Natural killer cell treated with Interleukin-12 subunit alpha and Interleukin-12 subunit beta and Interleukin-15 and Interleukin-18, amount 100 ng/mL, for 72 hours (primary cell): ENCODE measurements around the gene GMPPA. TPM values are rescaled to one million over a fixed set of nuclear protein-coding genes. Genes with fewer than 3 reads are reported as not detected.

ENCODE experiments used
- ATAC-seq, 2 donors: fragments of 150-1000 bp; cut with Tn5 transposase in 1 of 2; sonication (Bioruptor Pico), chemical (Tn5 transposase) in 1 of 2; 2 replicates each; pipeline ENCODE4 v1.10.0; 2021
- DNase-seq: peaks from one replicate; pipeline ENCODE4 v3.0.0; 2022; ENCODE audit warnings: low spot score
- H3K27ac Mint-ChIP-seq, 2 donors: 1 replicate in 1 of 2; 2 replicates in 1 of 2; pipeline ENCODE4 v1.8.0; 2022; ENCODE audit warnings: mixed read lengths in 2 of 2, mild to moderate bottlenecking in 1 of 2, moderate library complexity in 1 of 2
- H3K27me3 Mint-ChIP-seq, 2 donors: 1 replicate in 1 of 2; 2 replicates in 1 of 2; pipeline ENCODE4 v1.8.0; 2022; ENCODE audit warnings: mixed read lengths in 2 of 2
- H3K36me3 Mint-ChIP-seq: one replicate; pipeline ENCODE4 v1.8.0; 2022; ENCODE audit warnings: mixed read lengths
- H3K4me1 Mint-ChIP-seq, 2 donors: 1 replicate in 1 of 2; 2 replicates in 1 of 2; pipeline ENCODE4 v1.8.0; 2022; ENCODE audit warnings: low read depth in 2 of 2, mixed read lengths in 2 of 2, mild to moderate bottlenecking in 1 of 2
- H3K4me3 Mint-ChIP-seq: one replicate; pipeline ENCODE4 v1.8.0; 2022; ENCODE audit warnings: mixed read lengths
- H3K9me3 Mint-ChIP-seq: 2 replicates; pipeline ENCODE4 v1.8.0; 2022; ENCODE audit warnings: mixed read lengths
- total RNA-seq, 2 donors: library from RNA; stranded (reverse); gene quantifications; one replicate each; pipeline ENCODE4 v1.2.3, GENCODE V29; 2022

The GMPPA gene
- 10 to 100 TPM; 55.5 to 67.1 TPM for total RNA-seq

DNA sequence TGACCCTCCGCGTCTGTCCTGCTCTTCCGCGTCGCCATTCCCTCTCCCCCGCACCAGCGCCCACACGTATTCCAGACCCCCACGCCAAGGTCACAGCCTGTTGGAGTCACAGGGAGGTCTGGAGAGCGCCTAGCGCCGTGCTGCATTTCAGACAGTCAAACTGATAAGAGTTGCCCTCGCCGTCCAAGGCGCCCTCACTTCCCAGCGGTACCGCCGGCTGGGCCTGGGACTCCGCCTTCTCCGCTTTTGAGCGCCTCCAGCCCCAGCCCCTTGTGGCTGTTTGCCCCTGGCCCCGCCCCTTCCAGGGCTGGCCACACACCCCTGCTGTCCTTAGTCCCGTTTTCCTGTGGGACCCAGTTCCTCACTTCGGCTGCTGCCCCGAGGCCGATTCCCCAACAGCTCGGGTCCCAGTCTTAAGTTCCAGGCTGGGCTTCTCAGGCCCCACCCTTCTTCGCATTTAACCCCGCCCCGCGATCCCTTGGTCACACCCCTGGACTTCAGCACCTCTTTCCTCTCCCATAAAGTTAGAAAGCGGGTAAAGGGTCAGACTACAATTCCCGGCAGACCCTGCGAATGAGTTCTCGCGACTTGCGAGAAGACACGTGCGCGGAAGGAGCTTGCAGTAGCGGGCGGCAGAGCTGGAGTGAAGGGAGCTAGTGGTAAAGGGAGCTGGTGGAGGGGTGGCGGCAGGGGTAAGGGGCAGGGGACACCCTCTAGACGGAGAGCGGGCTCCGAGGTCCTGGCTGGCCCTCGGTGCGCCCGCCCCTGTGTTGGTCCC lies at the start of gene GMPPA:
Gene GMPPA, plus strand, starts transcription at position 612 of the 778 bp plus-strand sequence. CDS start 1,085 bp downstream, outside the sequence.
- DNase-seq, result peak; percentile 94
- Mint-ChIP-seq H3K9me3 (no peaks in the 10 kb centered on the region), H3K36me3 (no peaks in the 10 kb centered on the region), H3K4me1 (peaks cover 26 to 33% of the 10 kb centered on the region in 2 donors), H3K27ac (peak within 1 kb of the TSS; percentile 74 to 87), H3K4me3 (peak within 1 kb of the TSS; percentile 94), H3K27me3 (peaks cover 0 to 15% of the 10 kb centered on the region in 2 donors)
- ATAC-seq, result peak; percentile 92 to 95

GRCh38 chr2:219449609-219450008 lies 49.1 kb upstream of the GMPPA start:
- Mint-ChIP-seq H3K4me1 (no peaks in the 10 kb centered on the region), H3K9me3 (no peaks in the 10 kb centered on the region), H3K27me3 (peaks cover 17 to 25% of the 10 kb centered on the region in 2 donors)

GRCh38 chr2:219451661-219452360 lies 46.9 kb upstream of the GMPPA start:
- Mint-ChIP-seq H3K4me3 (no peak overlapping the region), H3K27me3 (peaks cover 14 to 17% of the 10 kb centered on the region in 2 donors), H3K4me1 (no peaks in the 10 kb centered on the region), H3K9me3 (no peaks in the 10 kb centered on the region), H3K27ac (no peak overlapping the region), H3K36me3 (no peaks in the 10 kb centered on the region)
- no peak for ATAC-seq
- DNase-seq, result no peak

More at GRCh38 chr2:219449609-219450008, 49.1 kb upstream of the GMPPA start:
- Mint-ChIP-seq H3K4me3 (no peak overlapping the region), H3K36me3 (no peaks in the 10 kb centered on the region), H3K27ac (no peak overlapping the region)
- no peak for DNase-seq
- no peak for ATAC-seq

- no peaks in the 10 kb centered on the region for H3K4me1 Mint-ChIP-seq
- H3K36me3 Mint-ChIP-seq, result no peaks in the 10 kb centered on the region
- no peaks in the 10 kb centered on the region for H3K9me3 Mint-ChIP-seq
- H3K27ac Mint-ChIP-seq, result no peak overlapping the region
- H3K27me3 Mint-ChIP-seq, result peaks cover 14 to 17% of the 10 kb centered on the region in 2 donors
- ATAC-seq, result no peak
- DNase-seq, result no peak
- H3K4me3 Mint-ChIP-seq, result no peak overlapping the region
Observed at GRCh38 chr2:219452361-219453317, 46.1 kb upstream of the GMPPA start.

GRCh38 chr2:219453671-219454590 lies 44.8 kb upstream of the GMPPA start:
- no peak for ATAC-seq
- H3K4me1 Mint-ChIP-seq, result no peaks in the 10 kb centered on the region
- no peaks in the 10 kb centered on the region for H3K9me3 Mint-ChIP-seq
- no peak overlapping the region for H3K4me3 Mint-ChIP-seq
- peaks cover 16 to 22% of the 10 kb centered on the region in 2 donors for H3K27me3 Mint-ChIP-seq
- H3K27ac Mint-ChIP-seq, result no peak overlapping the region
- no peak for DNase-seq
- H3K36me3 Mint-ChIP-seq, result no peaks in the 10 kb centered on the region

- Mint-ChIP-seq H3K27ac (no peak overlapping the region), H3K36me3 (no peaks in the 10 kb centered on the region), H3K4me1 (no peaks in the 10 kb centered on the region), H3K9me3 (no peaks in the 10 kb centered on the region), H3K4me3 (no peak overlapping the region), H3K27me3 (peaks cover 6 to 9% of the 10 kb centered on the region in 2 donors)
- DNase-seq (no peak), ATAC-seq (no peak)
Observed at GRCh38 chr2:219455581-219455980, 43.1 kb upstream of the GMPPA start.

DNA sequence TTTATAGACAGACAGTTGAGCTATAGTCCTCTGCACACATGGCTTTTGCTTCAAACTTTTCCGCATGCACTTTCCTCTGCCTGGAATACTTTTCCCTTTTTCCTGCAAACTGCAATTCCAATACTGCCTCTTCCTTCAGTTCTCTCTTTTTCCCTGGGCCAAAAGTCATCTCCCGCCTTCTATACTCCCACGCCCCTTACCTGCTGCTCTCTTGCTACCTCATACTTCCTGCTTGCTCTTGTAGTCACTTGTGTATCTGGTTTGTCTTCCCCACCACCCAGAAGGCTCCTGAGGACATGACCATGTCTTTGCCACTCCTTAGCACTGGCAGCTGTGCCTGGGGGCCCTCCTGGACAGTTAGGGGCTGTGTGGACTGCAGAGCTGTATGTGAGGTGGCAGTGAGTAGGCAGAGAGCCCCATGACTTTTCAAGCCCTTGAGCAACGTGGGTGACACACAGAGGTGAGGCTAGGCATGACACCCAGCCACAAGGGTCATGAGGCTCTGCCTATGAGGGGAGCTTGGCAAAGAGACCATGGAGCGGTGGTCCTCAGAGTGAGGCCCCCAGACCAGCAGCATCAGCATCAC lies 40.8 kb upstream of the GMPPA start:
- peaks cover 5 to 6% of the 10 kb centered on the region in 2 donors for H3K27me3 Mint-ChIP-seq
- H3K27ac Mint-ChIP-seq, result no peak overlapping the region
- no peaks in the 10 kb centered on the region for H3K9me3 Mint-ChIP-seq
- no peaks in the 10 kb centered on the region for H3K4me1 Mint-ChIP-seq
- H3K36me3 Mint-ChIP-seq, result no peaks in the 10 kb centered on the region
- no peak for DNase-seq
- ATAC-seq, result no peak
- H3K4me3 Mint-ChIP-seq, result no peak overlapping the region

DNA sequence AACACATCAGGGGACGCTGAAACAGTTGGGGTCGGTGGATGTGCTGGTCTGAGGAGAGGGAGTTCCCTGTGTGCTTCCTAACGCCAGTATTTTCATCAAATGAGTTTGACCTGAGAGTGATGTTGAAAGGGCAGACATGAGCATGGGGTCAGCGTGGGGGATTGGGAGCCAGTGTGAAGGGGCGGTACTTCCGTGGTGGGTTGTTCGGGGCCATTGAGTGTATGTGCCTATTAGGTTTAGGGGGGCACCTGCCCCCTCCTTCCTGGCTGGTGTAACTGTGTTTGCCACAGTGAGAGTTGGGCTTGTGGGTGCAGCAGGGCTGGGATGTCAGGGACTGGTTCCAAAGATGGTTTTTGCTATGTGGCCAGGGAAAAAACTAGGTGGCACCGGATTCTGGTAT lies 39.7 kb upstream of the GMPPA start:
- H3K36me3 Mint-ChIP-seq, result no peaks in the 10 kb centered on the region
- H3K4me1 Mint-ChIP-seq, result no peaks in the 10 kb centered on the region
- DNase-seq (no peak), ATAC-seq (no peak)
- no peak overlapping the region for H3K4me3 Mint-ChIP-seq
- H3K9me3 Mint-ChIP-seq, result no peaks in the 10 kb centered on the region
- peaks cover 3 to 6% of the 10 kb centered on the region in 2 donors for H3K27me3 Mint-ChIP-seq
- no peak overlapping the region for H3K27ac Mint-ChIP-seq

- peak; percentile 53 to 55 for ATAC-seq
- no peak overlapping the region for H3K27ac Mint-ChIP-seq
- no peaks in the 10 kb centered on the region for H3K9me3 Mint-ChIP-seq
Observed at GRCh38 chr2:219459460-219460311, 39.0 kb upstream of the GMPPA start.

DNA sequence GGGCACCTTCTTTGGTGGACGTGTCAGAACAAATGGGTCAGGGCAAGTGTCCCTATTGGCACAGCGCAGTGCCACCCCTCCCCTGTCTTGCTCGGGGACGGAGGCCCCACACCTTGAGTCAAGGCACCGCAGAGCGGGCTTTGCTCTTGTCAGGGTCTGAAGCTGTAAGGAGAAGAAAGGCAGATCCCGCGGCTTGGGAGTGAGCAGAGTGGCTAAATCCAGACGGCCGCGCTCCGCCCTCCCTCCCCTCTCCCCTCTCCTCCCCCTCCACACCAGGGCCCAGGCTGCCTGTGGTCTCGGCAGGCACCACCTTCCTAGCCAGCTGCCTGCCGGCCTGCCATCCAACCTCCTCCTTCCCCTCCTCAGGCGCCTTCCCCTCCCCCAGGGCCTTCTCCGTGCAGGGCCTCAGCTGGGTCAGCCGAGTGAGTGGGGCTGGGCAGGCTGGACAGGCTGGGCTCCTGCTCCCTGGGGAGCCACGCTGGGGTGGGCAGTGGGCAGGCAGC lies 38.2 kb upstream of the GMPPA start:
- H3K27me3 Mint-ChIP-seq, result peaks cover 3 to 6% of the 10 kb centered on the region in 2 donors
- no peak for DNase-seq
- H3K36me3 Mint-ChIP-seq, result no peaks in the 10 kb centered on the region
- no peaks in the 10 kb centered on the region for H3K9me3 Mint-ChIP-seq
- H3K27ac Mint-ChIP-seq, result no peak overlapping the region
- no peak for ATAC-seq
- no peak overlapping the region for H3K4me3 Mint-ChIP-seq
- H3K4me1 Mint-ChIP-seq, result no peaks in the 10 kb centered on the region

More at GRCh38 chr2:219459460-219460311, 39.0 kb upstream of the GMPPA start:
- no peaks in the 10 kb centered on the region for H3K36me3 Mint-ChIP-seq
- H3K4me3 Mint-ChIP-seq, result no peak overlapping the region
- no peak for DNase-seq
- no peaks in the 10 kb centered on the region for H3K4me1 Mint-ChIP-seq
- peaks cover 3 to 6% of the 10 kb centered on the region in 2 donors for H3K27me3 Mint-ChIP-seq

DNA sequence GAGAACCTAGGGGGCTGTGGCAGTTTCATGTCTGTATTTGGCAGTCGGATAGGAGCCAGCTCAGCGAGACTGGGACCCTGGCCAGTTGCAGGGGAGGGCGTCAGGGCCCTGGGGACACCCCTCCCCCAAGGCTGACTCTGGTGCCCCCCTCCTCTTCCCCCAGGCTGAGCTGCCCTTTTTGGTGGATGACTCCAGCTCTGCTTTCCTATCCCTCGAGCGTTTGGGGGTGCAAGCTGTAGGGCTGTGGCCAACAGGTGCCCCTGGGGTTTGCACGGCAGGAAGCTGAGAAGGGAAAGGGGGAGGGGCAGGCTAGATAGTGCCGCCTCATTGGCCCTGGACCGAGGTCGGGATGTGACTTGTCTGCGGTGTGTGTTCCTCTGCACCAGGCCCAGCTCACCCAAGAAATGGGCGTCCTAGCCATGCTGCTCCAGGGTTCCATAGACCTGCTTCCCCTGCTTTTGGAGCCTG lies 37.6 kb upstream of the GMPPA start:
- DNase-seq, result no peak
- Mint-ChIP-seq H3K4me3 (no peak overlapping the region), H3K36me3 (no peaks in the 10 kb centered on the region), H3K4me1 (no peaks in the 10 kb centered on the region), H3K27me3 (peaks cover 3 to 6% of the 10 kb centered on the region in 2 donors), H3K9me3 (no peaks in the 10 kb centered on the region), H3K27ac (no peak overlapping the region)
- ATAC-seq, result no peak
